ENCODE results near the gene TENM4.

The TENM4 gene

GRCh38 chr11:79285756-79286155, 155.1 kb downstream of the TENM4 start:
- no peak for DNase-seq

- peak in 1 of 2 experiments; percentile 18 for DNase-seq
Measured at GRCh38 chr11:79276736-79277325, 164.0 kb downstream of the TENM4 start.

- DNase-seq, result no peak
Measured at GRCh38 chr11:79274636-79275331, 166.0 kb downstream of the TENM4 start.

GRCh38 chr11:79273781-79274180, 167.0 kb downstream of the TENM4 start:
- no peak for DNase-seq

GRCh38 chr11:79269611-79270307, 171.1 kb downstream of the TENM4 start:
- DNase-seq, result no peak

GRCh38 chr11:79266396-79266795, 174.4 kb downstream of the TENM4 start:
- no peak for DNase-seq

- no peak for DNase-seq
Measured at GRCh38 chr11:79265756-79266322, 175.0 kb downstream of the TENM4 start.

- no peak for DNase-seq
Measured at GRCh38 chr11:79264284-79264683, 176.5 kb downstream of the TENM4 start.

GRCh38 chr11:79263001-79263400, 177.8 kb downstream of the TENM4 start:
- DNase-seq, result no peak

GRCh38 chr11:79262221-79262620, 178.6 kb downstream of the TENM4 start:
- no peak for DNase-seq

- no peak for DNase-seq
Measured at GRCh38 chr11:79261684-79262083, 179.1 kb downstream of the TENM4 start.

- no peak for DNase-seq
Measured at GRCh38 chr11:79259800-79260199, 181.0 kb downstream of the TENM4 start.

- no peak for DNase-seq
Measured at GRCh38 chr11:79258576-79258975, 182.3 kb downstream of the TENM4 start.

GRCh38 chr11:79255965-79256364, 184.9 kb downstream of the TENM4 start:
- no peak for DNase-seq

- no peak for DNase-seq
Measured at GRCh38 chr11:79253280-79253679, 187.6 kb downstream of the TENM4 start.

- no peak for DNase-seq
Measured at GRCh38 chr11:79249295-79249993, 191.4 kb downstream of the TENM4 start.

GRCh38 chr11:79244798-79245197, 196.0 kb downstream of the TENM4 start:
- no peak for DNase-seq

GRCh38 chr11:79244241-79244772, 196.5 kb downstream of the TENM4 start:
- DNase-seq, result no peak

- DNase-seq, result no peak
Measured at GRCh38 chr11:79243422-79244210, 197.2 kb downstream of the TENM4 start.

GRCh38 chr11:79242616-79243015, 198.2 kb downstream of the TENM4 start:
- DNase-seq, result no peak

GRCh38 chr11:79241852-79242241, 199.0 kb downstream of the TENM4 start:
- DNase-seq, result no peak

GRCh38 chr11:79241205-79241851, 199.5 kb downstream of the TENM4 start:
- no peak for DNase-seq

All from NCI-H446 (cell line).